SK-N-SH (cell line): ENCODE results near the gene HDAC4.

Experiments used
- CHD2 ChIP-seq: fragments of 150-350 bp; IDR thresholded peaks from 2 replicates; pipeline ENCODE4 v1.6.1; 2018; ENCODE audit warnings: low read length; ENCODE audit not compliant: partially characterized antibody
- CTCF ChIP-seq: fragments of 200-600 bp; sonication (generic); IDR thresholded peaks from 2 replicates; pipeline ENCODE4 v1.6.1; 2017; ENCODE audit warnings: antibody characterized with exemption, mild to moderate bottlenecking, moderate library complexity
- EZH2phosphoT487 ChIP-seq: fragments of 200-600 bp; sonication (generic); IDR thresholded peaks from 2 replicates; pipeline ENCODE4 v1.6.1; 2017; ENCODE audit warnings: low read depth, mixed run types, mild to moderate bottlenecking, antibody characterized with exemption, moderate library complexity, borderline replicate concordance
- FOSL2 ChIP-seq: IDR thresholded peaks from 2 replicates; pipeline ENCODE4 v1.4.0; 2012; ENCODE audit warnings: low read depth, mild to moderate bottlenecking, moderate library complexity, borderline replicate concordance
- FOXM1 ChIP-seq: IDR thresholded peaks from 2 replicates; pipeline ENCODE4 v1.4.0; 2012; ENCODE audit warnings: low read depth, mild to moderate bottlenecking
- GABPA ChIP-seq: IDR thresholded peaks from 2 replicates; pipeline ENCODE4 v1.4.0; 2012; ENCODE audit warnings: low read depth, mild to moderate bottlenecking
- IRF3 ChIP-seq: fragments of 150-350 bp; IDR thresholded peaks from 2 replicates; pipeline ENCODE4 v1.6.1; 2016; ENCODE audit warnings: mild to moderate bottlenecking, low read depth, low read length
- MAX ChIP-seq: IDR thresholded peaks from 2 replicates; pipeline ENCODE4 v1.4.0; 2012; ENCODE audit warnings: low read depth
- POLR2AphosphoS5 ChIP-seq: IDR thresholded peaks from 2 replicates; pipeline ENCODE4 v1.6.1; 2012; ENCODE audit warnings: low read depth, low read length
- SIN3A ChIP-seq: IDR thresholded peaks from 2 replicates; pipeline ENCODE4 v1.6.1; 2012; ENCODE audit warnings: low read depth, mild to moderate bottlenecking, low read length, moderate library complexity, borderline replicate concordance
- SMC3 ChIP-seq: IDR thresholded peaks from 2 replicates; pipeline ENCODE4 v1.6.1; 2012; ENCODE audit warnings: low read depth, low read length, improper control_type of control experiment
- TCF12 ChIP-seq: IDR thresholded peaks from 2 replicates; pipeline ENCODE4 v1.4.0; 2012
- USF1 ChIP-seq: IDR thresholded peaks from 2 replicates; pipeline ENCODE4 v1.4.0; 2012; ENCODE audit warnings: low read depth, borderline replicate concordance
- YY1 ChIP-seq: IDR thresholded peaks from 2 replicates; pipeline ENCODE4 v1.4.0; 2012; ENCODE audit warnings: low read depth, mild to moderate bottlenecking

- TF ChIP-seq USF1 = no peak
- no peak for TF ChIP-seq SMC3
- no peak for TF ChIP-seq TCF12
- no peak for TF ChIP-seq CTCF
- TF ChIP-seq YY1 = no peak
- TF ChIP-seq POLR2AphosphoS5 = no peak
- TF ChIP-seq FOXM1 = no peak
- no peak for TF ChIP-seq EZH2phosphoT487
- no peak for TF ChIP-seq FOSL2
- no peak for TF ChIP-seq GABPA
- no peak for TF ChIP-seq MAX
- no peak for TF ChIP-seq SIN3A
- TF ChIP-seq IRF3 = no peak
- TF ChIP-seq CHD2 = no peak
Measured at GRCh38 chr2:239269916-239270315, 130.9 kb downstream of the HDAC4 start.
